ENCODE data around the gene PCDHGB6.
"Not testable (repeated sequence)": the region's sequence is repeated elsewhere in the genome, so short reads cannot be mapped to it uniquely, and the experiment has no call there.

PCDHGB6 gene

DNA sequence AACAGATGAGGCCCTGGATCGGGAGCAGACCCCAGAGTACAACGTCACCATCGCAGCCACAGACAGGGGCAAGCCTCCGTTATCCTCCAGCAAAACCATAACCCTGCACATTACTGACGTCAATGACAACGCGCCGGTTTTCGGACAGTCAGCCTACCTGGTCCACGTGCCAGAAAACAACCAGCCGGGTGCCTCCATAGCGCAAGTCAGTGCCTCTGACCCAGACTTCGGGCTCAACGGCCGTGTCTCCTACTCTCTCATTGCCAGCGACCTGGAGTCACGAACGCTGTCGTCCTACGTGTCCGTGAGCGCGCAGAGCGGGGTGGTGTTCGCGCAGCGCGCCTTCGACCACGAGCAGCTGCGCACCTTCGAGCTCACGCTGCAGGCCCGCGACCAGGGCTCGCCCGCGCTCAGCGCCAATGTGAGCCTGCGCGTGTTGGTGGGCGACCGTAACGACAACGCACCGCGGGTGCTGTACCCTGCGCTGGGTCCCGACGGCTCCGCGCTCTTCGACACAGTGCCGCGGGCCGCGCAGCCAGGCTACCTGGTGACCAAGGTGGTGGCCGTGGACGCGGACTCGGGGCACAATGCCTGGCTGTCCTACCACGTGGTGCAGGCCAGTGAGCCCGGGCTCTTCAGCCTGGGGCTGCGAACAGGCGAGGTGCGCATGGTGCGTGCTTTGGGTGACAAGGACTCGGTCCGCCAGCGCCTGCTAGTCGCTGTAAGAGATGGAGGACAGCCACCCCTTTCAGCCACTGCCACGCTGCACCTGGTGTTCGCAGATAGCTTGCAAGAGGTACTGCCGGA lies 11.5 kb downstream of the PCDHGB6 start:
- DNase-seq = no peak

DNA sequence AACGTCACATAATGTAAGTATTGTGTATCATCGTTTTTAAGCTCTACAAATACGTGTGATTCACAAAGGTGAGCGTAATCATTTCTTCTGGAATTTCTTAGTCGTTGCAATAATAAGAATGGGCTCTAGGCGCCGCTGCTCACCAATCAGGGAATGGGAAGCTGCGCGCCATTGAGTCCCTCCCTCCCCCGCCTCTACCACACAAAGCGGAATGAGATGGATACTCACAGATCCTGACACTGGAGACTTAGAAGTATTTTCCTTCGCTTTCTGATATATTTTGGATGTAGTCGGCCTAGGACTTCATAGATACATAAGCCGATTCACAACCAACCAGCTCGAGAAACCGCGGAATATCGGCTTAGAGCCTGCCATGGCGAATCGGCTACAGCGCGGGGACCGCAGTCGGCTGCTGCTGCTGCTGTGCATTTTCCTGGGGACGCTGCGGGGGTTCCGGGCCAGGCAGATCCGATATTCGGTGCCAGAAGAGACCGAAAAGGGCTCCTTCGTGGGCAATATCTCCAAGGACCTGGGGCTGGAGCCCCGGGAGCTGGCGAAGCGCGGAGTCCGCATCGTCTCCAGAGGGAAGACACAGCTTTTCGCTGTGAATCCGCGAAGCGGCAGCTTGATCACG lies 13.2 kb downstream of the PCDHGB6 start, which contains the start of gene PCDHGA11:
PCDHGA11 (plus strand) TSS at position 197 of the 634 bp plus-strand sequence; CDS start at position 374, 177 bp downstream.
- no peak for DNase-seq

DNA sequence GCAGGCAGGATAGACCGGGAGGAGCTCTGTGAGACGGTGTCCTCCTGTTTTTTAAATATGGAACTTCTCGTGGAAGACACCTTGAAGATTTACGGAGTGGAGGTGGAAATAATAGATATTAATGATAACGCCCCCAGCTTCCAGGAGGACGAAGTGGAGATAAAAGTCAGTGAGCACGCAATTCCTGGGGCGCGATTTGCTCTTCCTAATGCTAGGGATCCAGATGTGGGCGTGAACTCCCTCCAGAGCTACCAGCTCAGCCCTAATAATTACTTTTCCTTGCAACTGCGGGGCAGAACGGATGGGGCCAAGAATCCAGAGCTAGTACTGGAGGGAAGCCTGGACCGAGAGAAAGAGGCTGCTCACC lies 13.7 kb downstream of the PCDHGB6 start:
- DNase-seq = no peak

DNA sequence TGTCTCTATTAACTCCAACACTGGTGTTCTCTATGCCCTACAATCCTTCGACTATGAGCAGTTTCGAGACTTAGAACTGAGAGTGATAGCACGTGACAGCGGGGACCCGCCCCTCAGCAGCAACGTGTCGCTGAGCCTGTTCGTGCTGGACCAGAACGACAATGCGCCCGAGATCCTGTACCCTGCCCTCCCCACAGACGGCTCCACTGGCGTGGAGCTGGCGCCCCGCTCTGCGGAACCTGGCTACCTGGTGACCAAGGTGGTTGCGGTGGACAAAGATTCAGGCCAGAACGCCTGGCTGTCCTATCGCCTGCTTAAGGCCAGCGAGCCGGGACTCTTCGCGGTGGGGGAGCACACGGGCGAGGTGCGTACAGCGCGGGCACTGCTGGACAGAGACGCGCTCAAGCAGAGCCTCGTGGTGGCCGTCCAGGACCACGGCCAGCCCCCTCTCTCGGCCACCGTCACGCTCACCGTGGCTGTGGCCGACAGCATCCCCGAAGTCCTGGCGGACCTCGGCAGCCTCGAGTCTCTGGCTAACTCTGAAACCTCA lies 15.0 kb downstream of the PCDHGB6 start:
- no peak for DNase-seq

DNA sequence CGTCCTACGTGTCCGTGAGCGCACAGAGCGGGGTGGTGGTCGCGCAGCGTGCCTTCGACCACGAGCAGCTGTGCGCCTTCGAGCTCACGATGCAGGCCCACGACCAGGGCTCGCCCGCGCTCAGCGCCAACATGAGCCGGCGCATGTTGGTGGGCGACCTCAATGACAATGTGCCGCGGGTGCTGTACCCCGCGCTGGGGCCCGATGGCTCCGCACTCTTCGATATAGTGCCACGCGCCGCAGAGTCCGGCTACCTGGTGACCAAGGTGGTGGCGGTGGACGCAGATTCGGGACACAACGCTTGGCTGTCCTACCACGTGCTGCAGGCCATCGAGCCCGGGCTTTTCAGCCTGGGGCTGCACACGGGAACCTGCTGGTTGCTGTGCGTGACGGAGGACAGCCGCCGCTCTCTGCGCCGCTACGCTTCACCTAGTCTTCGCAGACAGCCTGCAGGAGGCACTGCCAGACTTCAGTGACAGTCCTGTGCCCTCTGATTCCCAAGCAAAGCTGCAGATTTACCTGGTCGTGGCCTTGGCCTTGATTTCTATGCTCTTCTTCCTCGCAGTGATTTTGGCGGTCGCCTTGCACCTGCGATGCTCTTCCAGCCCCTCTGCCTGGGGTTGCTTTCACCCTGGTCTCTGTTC lies 20.1 kb downstream of the PCDHGB6 start:
- no peak for DNase-seq

DNA sequence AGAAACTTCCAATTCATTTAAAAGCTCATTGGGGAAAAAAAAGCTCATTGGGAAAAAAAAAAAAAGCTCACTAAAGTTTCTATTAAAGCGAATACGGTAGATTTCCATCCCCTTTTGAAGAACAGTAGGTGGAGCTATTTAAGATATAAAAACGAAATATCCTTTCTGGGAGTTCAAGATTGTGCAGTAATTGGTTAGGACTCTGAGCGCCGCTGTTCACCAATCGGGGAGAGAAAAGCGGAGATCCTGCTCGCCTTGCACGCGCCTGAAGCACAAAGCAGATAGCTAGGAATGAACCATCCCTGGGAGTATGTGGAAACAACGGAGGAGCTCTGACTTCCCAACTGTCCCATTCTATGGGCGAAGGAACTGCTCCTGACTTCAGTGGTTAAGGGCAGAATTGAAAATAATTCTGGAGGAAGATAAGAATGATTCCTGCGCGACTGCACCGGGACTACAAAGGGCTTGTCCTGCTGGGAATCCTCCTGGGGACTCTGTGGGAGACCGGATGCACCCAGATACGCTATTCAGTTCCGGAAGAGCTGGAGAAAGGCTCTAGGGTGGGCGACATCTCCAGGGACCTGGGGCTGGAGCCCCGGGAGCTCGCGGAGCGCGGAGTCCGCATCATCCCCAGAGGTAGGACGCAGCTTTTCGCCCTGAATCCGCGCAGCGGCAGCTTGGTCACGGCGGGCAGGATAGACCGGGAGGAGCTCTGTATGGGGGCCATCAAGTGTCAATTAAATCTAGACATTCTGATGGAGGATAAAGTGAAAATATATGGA lies 22.7 kb downstream of the PCDHGB6 start, which contains the start of gene PCDHGA12:
PCDHGA12 (plus strand) TSS at position 176 of the 782 bp plus-strand sequence; CDS start at position 429, 253 bp downstream.
- no peak for DNase-seq

DNA sequence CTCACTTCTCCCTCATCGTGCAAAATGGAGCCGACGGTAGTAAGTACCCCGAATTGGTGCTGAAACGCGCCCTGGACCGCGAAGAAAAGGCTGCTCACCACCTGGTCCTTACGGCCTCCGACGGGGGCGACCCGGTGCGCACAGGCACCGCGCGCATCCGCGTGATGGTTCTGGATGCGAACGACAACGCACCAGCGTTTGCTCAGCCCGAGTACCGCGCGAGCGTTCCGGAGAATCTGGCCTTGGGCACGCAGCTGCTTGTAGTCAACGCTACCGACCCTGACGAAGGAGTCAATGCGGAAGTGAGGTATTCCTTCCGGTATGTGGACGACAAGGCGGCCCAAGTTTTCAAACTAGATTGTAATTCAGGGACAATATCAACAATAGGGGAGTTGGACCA lies 23.5 kb downstream of the PCDHGB6 start:
- DNase-seq = no peak

DNA sequence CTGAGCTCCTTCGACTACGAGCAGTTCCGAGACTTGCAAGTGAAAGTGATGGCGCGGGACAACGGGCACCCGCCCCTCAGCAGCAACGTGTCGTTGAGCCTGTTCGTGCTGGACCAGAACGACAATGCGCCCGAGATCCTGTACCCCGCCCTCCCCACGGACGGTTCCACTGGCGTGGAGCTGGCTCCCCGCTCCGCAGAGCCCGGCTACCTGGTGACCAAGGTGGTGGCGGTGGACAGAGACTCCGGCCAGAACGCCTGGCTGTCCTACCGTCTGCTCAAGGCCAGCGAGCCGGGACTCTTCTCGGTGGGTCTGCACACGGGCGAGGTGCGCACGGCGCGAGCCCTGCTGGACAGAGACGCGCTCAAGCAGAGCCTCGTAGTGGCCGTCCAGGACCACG lies 24.5 kb downstream of the PCDHGB6 start:
- DNase-seq = not testable (repeated sequence)

DNA sequence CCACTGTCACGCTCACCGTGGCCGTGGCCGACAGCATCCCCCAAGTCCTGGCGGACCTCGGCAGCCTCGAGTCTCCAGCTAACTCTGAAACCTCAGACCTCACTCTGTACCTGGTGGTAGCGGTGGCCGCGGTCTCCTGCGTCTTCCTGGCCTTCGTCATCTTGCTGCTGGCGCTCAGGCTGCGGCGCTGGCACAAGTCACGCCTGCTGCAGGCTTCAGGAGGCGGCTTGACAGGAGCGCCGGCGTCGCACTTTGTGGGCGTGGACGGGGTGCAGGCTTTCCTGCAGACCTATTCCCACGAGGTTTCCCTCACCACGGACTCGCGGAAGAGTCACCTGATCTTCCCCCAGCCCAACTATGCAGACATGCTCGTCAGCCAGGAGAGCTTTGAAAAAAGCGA lies 24.9 kb downstream of the PCDHGB6 start:
- not testable (repeated sequence) for DNase-seq

DNA sequence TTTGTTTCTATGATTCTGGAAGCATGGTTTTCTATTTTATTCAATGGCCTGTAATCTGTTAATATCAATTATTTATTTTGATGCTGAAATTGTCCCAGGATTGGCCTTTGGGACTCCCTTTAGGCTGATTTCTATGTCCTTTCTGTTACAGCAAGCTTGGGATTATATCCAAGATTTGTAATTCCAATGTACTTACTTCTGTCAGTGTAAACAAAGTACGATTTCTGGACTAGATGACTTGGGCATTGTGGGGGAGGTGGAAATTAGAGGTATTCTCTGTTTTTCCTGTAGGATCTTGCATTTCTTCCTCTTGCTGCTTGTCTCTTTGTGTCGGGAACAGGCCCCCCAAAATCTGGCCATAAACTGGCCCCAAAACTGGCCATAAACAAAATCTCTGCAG lies 26.2 kb downstream of the PCDHGB6 start:
- DNase-seq = no peak

DNA sequence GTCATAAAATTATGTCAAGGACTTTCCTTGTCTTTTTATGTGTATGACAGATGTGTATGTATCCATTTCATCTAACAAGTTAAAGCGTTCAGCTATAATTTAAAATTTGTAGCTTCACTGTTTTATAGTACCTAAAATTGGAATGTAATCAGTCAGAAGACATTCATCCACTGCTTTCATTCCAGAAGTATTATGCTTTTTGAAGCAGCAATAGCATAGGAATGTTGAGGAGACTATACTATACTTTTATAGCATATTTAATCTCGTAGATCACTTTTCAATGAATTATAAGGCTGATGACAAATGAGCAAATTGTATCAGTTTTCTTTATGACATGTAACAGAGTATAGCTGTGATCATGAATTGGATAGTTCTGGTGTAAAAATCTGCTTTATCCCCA lies 29.4 kb downstream of the PCDHGB6 start:
- DNase-seq = no peak

DNA sequence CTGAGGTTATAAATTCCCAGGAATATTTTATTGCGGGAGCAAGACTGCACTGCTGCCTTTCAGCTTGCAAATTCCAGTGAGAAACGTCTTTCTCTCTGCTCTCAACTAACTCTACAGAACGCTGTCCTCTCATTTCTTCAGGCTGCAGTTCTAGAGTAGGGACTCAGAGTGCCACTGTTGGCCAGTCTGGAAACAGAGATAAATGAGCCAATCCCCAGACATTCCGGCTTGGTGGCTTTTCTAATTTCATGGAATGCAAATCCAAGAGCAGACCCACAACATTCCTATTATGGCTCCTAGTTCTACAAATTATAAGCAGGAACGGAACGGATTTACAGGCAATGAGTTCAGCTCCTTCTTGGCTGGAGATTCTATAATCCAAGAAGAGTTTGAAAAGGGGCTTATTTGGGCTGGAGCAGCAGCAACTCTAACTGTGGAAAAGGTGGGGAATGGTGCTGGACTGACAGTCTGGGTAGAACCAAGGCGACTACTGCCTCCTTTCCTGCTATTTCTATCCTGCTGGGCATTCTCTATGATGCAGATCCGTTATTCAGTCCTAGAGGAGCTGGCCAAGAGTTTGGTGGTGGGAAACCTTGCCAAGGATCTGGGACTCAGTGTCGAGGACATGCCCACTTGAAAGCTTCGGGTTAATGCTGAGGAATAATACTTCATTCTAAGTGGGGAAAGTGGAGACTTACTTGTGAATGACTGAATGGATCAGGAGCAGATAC lies 31.8 kb downstream of the PCDHGB6 start:
- DNase-seq = no peak

DNA sequence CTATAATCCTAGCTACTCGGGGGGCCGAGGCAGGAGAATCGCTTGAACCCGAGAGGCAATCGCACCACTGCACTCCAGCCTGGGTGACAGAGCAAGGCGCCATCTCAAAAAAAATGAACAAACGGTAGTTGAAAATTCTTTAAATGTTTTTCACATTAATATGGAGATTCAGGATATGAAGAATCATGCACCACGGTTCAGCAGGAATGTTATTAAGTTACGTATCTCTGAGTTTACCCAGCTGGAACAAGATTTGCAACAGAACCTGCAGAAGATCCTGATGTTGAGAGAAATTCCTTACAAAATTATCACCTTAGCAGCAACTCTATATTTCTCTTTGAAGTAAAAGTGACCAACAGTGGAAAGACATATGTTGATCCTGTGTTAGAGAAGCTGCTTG lies 32.5 kb downstream of the PCDHGB6 start:
- no peak for DNase-seq

DNA sequence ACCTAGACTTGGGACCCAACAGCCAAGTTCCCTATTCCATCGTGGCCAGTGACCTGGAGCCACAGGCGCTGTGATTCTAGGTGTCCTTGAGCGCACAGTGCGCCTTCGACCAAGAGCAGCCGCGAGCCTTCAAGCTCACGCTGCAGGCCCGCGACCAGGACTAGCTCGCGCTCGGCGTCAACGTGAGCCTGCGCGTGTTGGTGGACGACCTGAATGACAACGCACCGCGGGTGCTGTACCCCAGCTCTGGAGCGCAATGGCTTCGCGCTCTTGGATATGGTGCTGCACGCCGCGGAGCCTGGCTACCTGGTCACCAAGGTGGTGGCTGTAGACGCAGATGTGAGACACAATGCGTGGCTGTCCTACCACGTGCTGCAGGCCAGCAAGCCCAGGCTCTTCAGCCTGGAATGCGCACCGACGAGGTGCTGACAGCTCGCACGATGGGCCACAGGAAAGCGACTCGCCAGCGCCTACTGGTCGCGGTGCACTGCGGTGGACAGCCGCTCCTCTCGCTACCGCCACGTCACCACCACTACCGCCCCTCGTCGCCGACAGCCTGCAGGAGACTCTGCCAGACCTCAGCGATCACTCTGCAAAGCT lies 33.9 kb downstream of the PCDHGB6 start:
- DNase-seq = no peak

Measured in NCI-H524 (cell line).